Calu3 (cell line): ENCODE results near the gene IKZF1. TPM values are rescaled to one million over a fixed set of nuclear protein-coding genes. Genes with fewer than 3 reads are reported as not detected.

Experiments
- BruUV-seq: library from RNA; stranded (reverse); fragments of 400-500 nt; replicated peaks from 2 replicates; lab custom pipeline; 2021; lab: Mats Ljungman, UMichigan
- CTCF ChIA-PET: fragments of 300-600 bp; sonication (Branson Sonifier 250); formaldehyde crosslinking; loops from one replicate; lab custom pipeline; 2022; ENCODE audit warnings: antibody characterized with exemption; lab: Charles Lee
- DNase-seq: peaks from one replicate; pipeline ENCODE4 v3.0.0; 2022
- H3K27ac Mint-ChIP-seq: one replicate; pipeline ENCODE4 v1.8.0; 2022; ENCODE audit warnings: mixed read lengths; ENCODE audit not compliant: unreplicated experiment
- H3K27me3 Mint-ChIP-seq: one replicate; pipeline ENCODE4 v1.8.0; 2022; ENCODE audit warnings: mixed read lengths; ENCODE audit not compliant: unreplicated experiment
- H3K36me3 Mint-ChIP-seq: one replicate; pipeline ENCODE4 v1.8.0; 2022; ENCODE audit warnings: mild to moderate bottlenecking, moderate library complexity, mixed read lengths; ENCODE audit not compliant: insufficient read depth, unreplicated experiment
- H3K4me1 Mint-ChIP-seq: one replicate; pipeline ENCODE4 v1.8.0; 2022; ENCODE audit warnings: mild to moderate bottlenecking, low read depth, mixed read lengths; ENCODE audit not compliant: unreplicated experiment
- H3K4me3 Mint-ChIP-seq: one replicate; pipeline ENCODE4 v1.8.0; 2022; ENCODE audit warnings: mild to moderate bottlenecking, low read depth, moderate library complexity, mixed read lengths; ENCODE audit not compliant: unreplicated experiment
- H3K9me3 Mint-ChIP-seq: one replicate; pipeline ENCODE4 v1.8.0; 2022; ENCODE audit warnings: low read depth, mixed read lengths; ENCODE audit not compliant: unreplicated experiment
- intact Hi-C: fragments of 100-400 bp; cut with micrococcal nuclease; formaldehyde crosslinking; loops from one replicate; pipeline ENCODE4 v1.10.0; 2022; ENCODE audit not compliant: unreplicated experiment
- total RNA-seq: library from RNA; stranded (reverse); gene quantifications from 2 replicates; pipeline ENCODE4 v1.2.3, GENCODE V29; 2022
- TF ChIP-seq, protein P1 (sequence below): fragments of 200-600 bp; IDR thresholded peaks from one replicate; pipeline ENCODE4 v1.8.0; 2022; ENCODE audit warnings: antibody characterized with exemption; ENCODE audit not compliant: unreplicated experiment

IKZF1 gene
- total RNA-seq, 1 experiment from 2014 or later, result 0.28 TPM

DNA sequence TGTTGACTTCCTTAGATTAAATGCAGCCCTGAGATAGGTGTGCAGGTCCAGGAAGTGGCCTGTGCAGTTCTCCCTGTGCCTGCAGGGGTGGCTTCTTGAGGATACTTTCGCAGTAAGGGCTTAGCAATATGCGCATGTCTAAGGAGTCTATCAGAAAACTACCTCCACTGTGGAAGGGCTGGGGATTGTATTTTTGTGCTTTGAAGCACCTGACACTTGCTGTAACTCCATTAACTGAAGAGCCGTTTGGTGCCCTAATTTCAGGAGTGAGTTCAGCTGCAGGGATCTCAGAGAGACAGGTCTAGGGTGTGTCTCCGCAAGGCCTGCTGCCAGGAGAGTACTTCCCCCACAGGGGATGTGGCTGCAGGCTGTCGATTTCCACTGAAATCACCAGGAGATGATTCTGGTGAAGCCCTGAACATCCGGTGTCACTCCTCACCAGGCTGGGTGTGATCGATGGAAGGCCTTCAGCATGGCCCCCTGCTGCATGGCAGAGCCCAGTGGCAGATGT lies 35.5 kb downstream of the IKZF1 start:
- Mint-ChIP-seq H3K27ac (no peak overlapping the region), H3K4me3 (no peak overlapping the region), H3K9me3 (no peaks in the 10 kb centered on the region), H3K27me3 (peaks cover 40% of the 10 kb centered on the region), H3K36me3 (no peaks in the 10 kb centered on the region), H3K4me1 (no peaks in the 10 kb centered on the region)
- intact Hi-C loops, result no loop called here
- BruUV-seq, result no TSS peak
- TF ChIP-seq, protein P1, sequence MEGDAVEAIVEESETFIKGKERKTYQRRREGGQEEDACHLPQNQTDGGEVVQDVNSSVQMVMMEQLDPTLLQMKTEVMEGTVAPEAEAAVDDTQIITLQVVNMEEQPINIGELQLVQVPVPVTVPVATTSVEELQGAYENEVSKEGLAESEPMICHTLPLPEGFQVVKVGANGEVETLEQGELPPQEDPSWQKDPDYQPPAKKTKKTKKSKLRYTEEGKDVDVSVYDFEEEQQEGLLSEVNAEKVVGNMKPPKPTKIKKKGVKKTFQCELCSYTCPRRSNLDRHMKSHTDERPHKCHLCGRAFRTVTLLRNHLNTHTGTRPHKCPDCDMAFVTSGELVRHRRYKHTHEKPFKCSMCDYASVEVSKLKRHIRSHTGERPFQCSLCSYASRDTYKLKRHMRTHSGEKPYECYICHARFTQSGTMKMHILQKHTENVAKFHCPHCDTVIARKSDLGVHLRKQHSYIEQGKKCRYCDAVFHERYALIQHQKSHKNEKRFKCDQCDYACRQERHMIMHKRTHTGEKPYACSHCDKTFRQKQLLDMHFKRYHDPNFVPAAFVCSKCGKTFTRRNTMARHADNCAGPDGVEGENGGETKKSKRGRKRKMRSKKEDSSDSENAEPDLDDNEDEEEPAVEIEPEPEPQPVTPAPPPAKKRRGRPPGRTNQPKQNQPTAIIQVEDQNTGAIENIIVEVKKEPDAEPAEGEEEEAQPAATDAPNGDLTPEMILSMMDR, result no peak
- CTCF ChIA-PET, result interaction anchor here (1.1 kb wide), 2 partner anchors 26 to 248 kb away, joined by 3 to 6 read pairs; no protein-coding TSS in a partner anchor
- DNase-seq, result no peak

DNA sequence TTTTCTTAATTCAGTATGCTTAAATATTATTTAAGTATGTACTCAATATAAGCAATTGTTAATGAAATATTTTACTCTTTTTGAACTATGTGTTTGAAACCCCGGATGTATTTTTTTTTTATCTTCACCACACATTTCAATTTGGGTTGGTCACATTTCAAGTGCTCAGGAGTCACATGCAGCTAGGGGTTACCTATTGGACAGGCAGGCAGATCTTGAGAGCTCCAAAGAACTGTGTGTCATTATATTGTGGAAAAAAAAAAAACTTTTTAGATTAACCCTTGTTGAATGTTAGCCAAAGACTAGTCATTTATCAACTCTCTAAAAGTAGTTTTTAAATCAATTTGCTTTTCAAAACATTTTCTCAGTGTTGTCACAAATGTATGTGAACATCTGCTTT lies 37.2 kb downstream of the IKZF1 start:
- H3K9me3 Mint-ChIP-seq, result no peaks in the 10 kb centered on the region
- TF ChIP-seq, protein P1, result no peak
- DNase-seq, result no peak
- no peaks in the 10 kb centered on the region for H3K36me3 Mint-ChIP-seq
- intact Hi-C loops, result no loop called here
- H3K27ac Mint-ChIP-seq, result no peak overlapping the region
- no peaks in the 10 kb centered on the region for H3K4me1 Mint-ChIP-seq
- H3K4me3 Mint-ChIP-seq, result no peak overlapping the region
- no TSS peak for BruUV-seq
- peaks cover 57% of the 10 kb centered on the region for H3K27me3 Mint-ChIP-seq
- CTCF ChIA-PET, result interaction anchor here (0.7 kb wide), 1 partner anchor 202 kb away, joined by 4 read pairs; no protein-coding TSS in a partner anchor

DNA sequence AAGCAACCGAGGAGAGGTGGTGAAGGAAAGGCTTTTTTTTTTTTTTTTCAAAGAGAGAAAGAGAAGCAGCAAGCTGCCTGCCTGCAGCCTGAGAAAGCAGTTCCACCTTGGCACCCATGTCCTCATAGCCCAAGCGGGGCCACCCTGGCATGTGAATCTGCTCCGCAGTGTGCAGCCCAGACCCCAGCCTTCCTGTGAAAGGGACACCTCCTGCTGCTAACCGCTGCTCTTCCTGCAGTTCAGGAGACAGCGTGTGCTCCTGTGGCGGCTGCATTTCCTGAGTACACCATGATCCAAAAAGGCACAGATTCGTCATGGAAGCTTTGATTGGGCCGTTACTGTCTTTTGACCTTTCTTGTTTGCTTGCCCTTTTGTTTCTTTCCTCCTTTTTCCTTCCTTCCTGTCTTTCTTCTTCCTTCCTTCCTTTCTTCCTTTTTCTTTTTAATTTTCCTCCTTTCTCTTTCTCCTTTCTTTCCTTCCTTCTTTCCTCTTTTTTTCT lies 38.1 kb downstream of the IKZF1 start:
- no peaks in the 10 kb centered on the region for H3K4me1 Mint-ChIP-seq
- intact Hi-C loops, result no loop called here
- TF ChIP-seq, protein P1, result no peak
- H3K27ac Mint-ChIP-seq, result no peak overlapping the region
- no TSS peak for BruUV-seq
- CTCF ChIA-PET, result no interaction called here
- peaks cover 66% of the 10 kb centered on the region for H3K27me3 Mint-ChIP-seq
- H3K9me3 Mint-ChIP-seq, result no peaks in the 10 kb centered on the region
- no peak overlapping the region for H3K4me3 Mint-ChIP-seq
- DNase-seq, result no peak
- no peaks in the 10 kb centered on the region for H3K36me3 Mint-ChIP-seq

DNA sequence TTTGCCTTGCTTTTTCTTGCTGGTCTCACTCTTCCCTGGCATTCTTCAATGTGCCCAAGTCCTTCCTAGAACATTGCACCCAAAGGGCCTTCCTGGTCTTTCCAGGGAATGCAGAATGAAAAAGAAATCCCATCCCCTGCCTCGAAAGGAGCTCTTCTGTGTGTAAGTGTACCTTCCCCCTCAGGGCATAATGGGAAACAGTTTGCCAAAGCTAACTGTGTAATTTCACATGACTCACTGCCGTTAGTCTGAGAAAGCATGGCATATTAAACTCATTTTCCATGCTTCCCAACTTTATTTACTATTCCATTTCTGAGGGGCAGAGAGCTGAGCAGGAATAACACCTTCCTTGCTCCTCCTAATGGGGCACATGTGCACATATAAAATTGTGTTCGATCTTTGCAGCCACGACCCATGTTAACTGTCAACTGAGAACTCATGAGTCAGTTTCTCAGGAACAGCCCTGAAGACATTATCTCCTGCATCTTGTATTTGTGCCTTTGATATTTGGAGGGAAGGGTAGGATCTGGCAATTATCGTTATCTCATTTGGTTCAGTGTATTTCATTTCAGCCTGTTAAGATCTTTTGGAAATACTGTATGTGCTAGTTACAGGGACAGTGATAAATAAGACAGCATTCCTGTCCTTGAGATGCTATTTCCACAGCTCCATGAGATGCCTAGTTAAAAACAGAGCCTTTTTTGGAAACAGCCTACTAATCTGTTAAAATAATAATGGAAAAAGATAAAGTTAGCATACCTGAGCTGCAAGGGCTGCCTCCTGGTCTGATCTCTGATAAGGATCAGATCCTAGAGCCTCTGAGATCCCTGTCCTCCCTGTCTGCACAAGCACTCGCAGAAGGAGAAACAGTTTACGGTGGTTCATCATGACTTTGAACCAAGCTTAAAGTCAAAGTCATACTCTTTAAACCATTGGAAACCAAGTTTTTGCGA lies 42.3 kb downstream of the IKZF1 start:
- Mint-ChIP-seq H3K9me3 (no peaks in the 10 kb centered on the region), H3K4me1 (no peaks in the 10 kb centered on the region), H3K36me3 (no peaks in the 10 kb centered on the region), H3K4me3 (no peak overlapping the region), H3K27ac (no peak overlapping the region), H3K27me3 (peaks cover 100% of the 10 kb centered on the region)
- intact Hi-C loops, result no loop called here
- DNase-seq, result no peak
- no TSS peak for BruUV-seq
- TF ChIP-seq, protein P1, result no peak
- CTCF ChIA-PET, result interaction anchor here (1.0 kb wide), 1 partner anchor 9 kb away, joined by 3 read pairs; no protein-coding TSS in a partner anchor
